Loucy (cell line): ENCODE measurements around the gene GAL3ST2.

Source experiments
- CTCF ChIP-seq: fragments of 200-600 bp; sonication (generic); conservative IDR thresholded peaks from 2 replicates; pipeline ENCODE4 v1.5.1; 2014; ENCODE audit warnings: mild to moderate bottlenecking, antibody characterized with exemption, low read length
- EZH2phosphoT487 ChIP-seq: fragments of 200-600 bp; IDR thresholded peaks from 2 replicates; pipeline ENCODE4 v1.6.1; 2018; ENCODE audit warnings: antibody characterized with exemption, mild to moderate bottlenecking, moderate library complexity, borderline replicate concordance

GRCh38 chr2:241842620-241843211 lies 66.1 kb downstream of the GAL3ST2 start:
- TF ChIP-seq CTCF: no peak
- TF ChIP-seq EZH2phosphoT487: no peak
